Left ventricle myocardium inferior (tissue), 1 donor: ENCODE measurements around the gene IGF2R. TPM values are rescaled to one million over a fixed set of nuclear protein-coding genes. Genes with fewer than 3 reads are reported as not detected.

Experiments used
- DNase-seq: peaks from one replicate; pipeline ENCODE4 v3.0.0-alpha.2; 2020
- H3K27ac ChIP-seq: fragments of 200-600 bp; replicated peaks from 2 replicates; pipeline ENCODE4 v1.8.0; 2021
- H3K27me3 ChIP-seq: fragments of 200-600 bp; 2 replicates; pipeline ENCODE4 v1.8.0; 2021; ENCODE audit warnings: low read depth
- H3K36me3 ChIP-seq: fragments of 200-600 bp; 2 replicates; pipeline ENCODE4 v1.8.0; 2021
- H3K4me1 ChIP-seq: fragments of 200-600 bp; 2 replicates; pipeline ENCODE4 v1.8.0; 2021
- H3K4me3 ChIP-seq: fragments of 200-600 bp; 2 replicates; pipeline ENCODE4 v1.8.0; 2021; ENCODE audit warnings: mild to moderate bottlenecking, moderate library complexity
- H3K9me3 ChIP-seq: fragments of 200-600 bp; replicated peaks from 2 replicates; pipeline ENCODE4 v1.8.0; 2021
- CTCF ChIP-seq: fragments of 200-600 bp; IDR thresholded peaks from 2 replicates; pipeline ENCODE4 v1.8.0; 2021; ENCODE audit warnings: antibody characterized with exemption, mild to moderate bottlenecking, borderline replicate concordance
- intact Hi-C: fragments of 100-400 bp; cut with micrococcal nuclease; formaldehyde crosslinking; loops from one replicate; pipeline ENCODE4 v1.11.0; 2022
- total RNA-seq: library from RNA; stranded (reverse); fragmentation: NEBNext Ultra II Directional; extraction: Animal tissue kit (Norgen Biotek cat#: 25700); gene quantifications from one replicate; pipeline ENCODE4 v1.2.1, GENCODE V29; 2021
- donor health status: DM: no; HTN: yes; CAD: no; lungs with severe emphysema.

The IGF2R gene
- total RNA-seq, 1 donor from 2014 or later, result 66.8 TPM

DNA sequence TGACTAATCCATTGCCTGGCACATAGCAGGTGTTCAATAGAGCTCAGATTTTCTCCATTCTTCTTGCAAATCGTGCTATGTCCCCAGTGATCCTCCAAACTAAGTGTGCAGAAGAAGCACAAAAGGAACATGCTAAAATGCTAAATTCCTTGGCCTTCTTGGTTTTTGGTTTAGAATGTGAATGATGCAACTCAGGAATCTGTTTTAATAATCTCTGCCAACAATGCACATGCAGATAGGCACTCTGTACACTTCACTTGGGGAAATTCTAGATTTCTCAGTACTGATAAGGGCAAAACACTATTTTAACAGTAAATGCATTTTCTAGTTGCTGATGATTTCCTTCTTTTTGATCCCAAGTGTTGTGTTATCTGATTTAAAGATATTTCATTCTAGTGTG lies 188.0 kb downstream of the IGF2R start:
- intact Hi-C loops, result no loop called here
- H3K4me3 ChIP-seq, result no peak overlapping the region
- H3K27ac ChIP-seq, result no peak overlapping the region
- no peaks in the 10 kb centered on the region for H3K4me1 ChIP-seq
- H3K27me3 ChIP-seq, result no peaks in the 10 kb centered on the region
- peaks cover 23% of the 10 kb centered on the region for H3K9me3 ChIP-seq
- DNase-seq, result no peak
- H3K36me3 ChIP-seq, result peaks cover 5% of the 10 kb centered on the region
- TF ChIP-seq CTCF, result no peak

DNA sequence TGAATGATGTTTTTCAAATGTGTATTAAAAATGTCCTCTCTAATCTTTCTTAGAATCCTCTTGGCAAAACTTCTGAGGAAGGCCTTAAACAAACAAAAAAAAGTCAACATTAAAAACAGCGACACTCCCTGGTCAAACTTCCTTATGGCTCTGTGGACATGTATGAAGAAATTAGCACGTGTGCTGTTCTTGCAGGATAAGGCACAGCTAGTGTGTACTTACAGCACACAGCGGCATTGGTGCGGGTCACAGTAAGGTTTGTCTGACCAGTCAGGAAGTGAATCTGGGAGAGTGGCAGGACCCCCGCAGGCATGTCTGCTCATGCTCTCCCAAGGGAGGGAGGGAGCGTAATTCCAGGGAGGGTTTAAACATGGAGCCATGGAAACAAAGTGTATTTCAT lies 191.6 kb downstream of the IGF2R start:
- Histone ChIP-seq H3K4me1 (no peaks in the 10 kb centered on the region), H3K27ac (no peak overlapping the region), H3K9me3 (peaks cover 4% of the 10 kb centered on the region), H3K4me3 (no peak overlapping the region), H3K36me3 (no peaks in the 10 kb centered on the region), H3K27me3 (peaks cover 17% of the 10 kb centered on the region)
- no peak for DNase-seq
- TF ChIP-seq CTCF, result no peak
- intact Hi-C loops, result no loop called here

Other genes starting within 250 kb of the IGF2R start
- 47.5 TPM for gene WTAP, start 241.6 kb upstream of the IGF2R start, total RNA-seq
- 5.2 TPM for gene ACAT2, start 207.0 kb upstream of the IGF2R start, total RNA-seq
- 136 TPM for gene TCP1, start 179.5 kb upstream of the IGF2R start, total RNA-seq
- gene MRPL18, start 178.6 kb upstream of the IGF2R start, total RNA-seq, result 60.2 TPM
- 0.33 TPM for gene PNLDC1, start 168.8 kb upstream of the IGF2R start, total RNA-seq
- not detected for gene MAS1, start 78.1 kb upstream of the IGF2R start, total RNA-seq
- gene SLC22A1, start 152.7 kb downstream of the IGF2R start, total RNA-seq, result 0.27 TPM